Measurements from ENCODE around the gene DNA2. TPM values are rescaled to one million over a fixed set of nuclear protein-coding genes. Genes with fewer than 3 reads are reported as not detected.

The DNA2 gene
- polyA plus RNA-seq, 1 of the 3 experiments (the other 2 are of a cell fraction) = 2.5 TPM

DNA sequence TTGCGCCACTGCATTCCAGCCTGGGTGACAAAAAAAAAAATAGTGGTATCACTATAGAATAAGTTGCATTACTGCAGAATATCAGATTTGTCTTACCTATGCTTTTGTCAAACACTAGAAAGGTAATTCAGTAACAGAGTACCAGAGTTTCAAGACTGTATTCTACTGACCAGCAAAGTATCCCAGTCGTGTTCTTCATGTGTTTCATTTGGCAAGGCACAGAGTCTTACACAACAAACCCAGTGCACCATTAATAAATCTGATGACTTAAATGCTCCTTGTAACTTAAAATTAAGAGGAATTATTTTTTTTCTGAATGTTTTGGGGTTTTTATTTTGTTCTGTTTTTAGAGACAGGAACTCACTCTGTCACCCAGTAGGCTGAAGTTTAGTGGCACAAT is 104.7 kb downstream of the DNA2 start:
- Histone ChIP-seq H3K9me3 (peaks cover 5% of the 10 kb centered on the region; the same call in 1 of the 2 replicates), H3K4me2 (no peak overlapping the region), H3K36me3 (replicated peaks in 1 of 2; ENCODE audit: control insufficient read depth in 1 of 2, insufficient read depth in 2 of 2, low read length in 1 of 2) (peaks cover 21 to 71% of the 10 kb centered on the region in 2 experiments), H3F3A (replicated peaks; ENCODE audit: insufficient read depth) (peaks cover 18% of the 10 kb centered on the region), H3K27me3 (ENCODE audit: insufficient read depth) (no peaks in the 10 kb centered on the region), H3K4me1 (ENCODE audit: control insufficient read depth in 1 of 2, insufficient read depth in 2 of 2, low read depth in 1 of 2, low read length in 1 of 2) (no peaks in the 10 kb centered on the region), H3K9ac (no peak overlapping the region), H4K20me1 (ENCODE audit: insufficient read depth) (no peaks in the 10 kb centered on the region), H3K4me3 (ENCODE audit: low read depth in 2 of 2, low read length in 1 of 2) (no peak overlapping the region), H3K79me2 (ENCODE audit: insufficient read depth) (no peaks in the 10 kb centered on the region), H3K9me2 (no peaks in the 10 kb centered on the region), H2AFZ (ENCODE audit: low read depth) (no peak overlapping the region), H3K27ac (ENCODE audit: low read depth in 2 of 2, low read length in 1 of 2) (no peak overlapping the region)
- POLR2A ChIA-PET = no interaction called here
- TF ChIP-seq EP300 (IDR thresholded peaks at IDR 0.05; ENCODE audit: borderline replicate concordance in 1 of 2, low read depth in 1 of 2, low read length in 1 of 2) (no peak), TAF1 (IDR thresholded peaks at IDR 0.05; ENCODE audit: borderline replicate concordance, low read depth, low read length) (no peak), RCOR1 (IDR thresholded peaks at IDR 0.05; ENCODE audit: low read length) (no peak), SIN3A (IDR thresholded peaks at IDR 0.05; ENCODE audit: borderline replicate concordance, low read depth, low read length) (no peak), MXI1 (IDR thresholded peaks at IDR 0.05; ENCODE audit: low read depth, low read length) (no peak), PBX3 (IDR thresholded peaks at IDR 0.05) (no peak), IRF3 (IDR thresholded peaks at IDR 0.05; ENCODE audit: low read depth, low read length) (no peak), ZBTB33 (IDR thresholded peaks at IDR 0.05; ENCODE audit: borderline replicate concordance, low read depth) (no peak), RXRA (IDR thresholded peaks at IDR 0.05; ENCODE audit: borderline replicate concordance, low read depth) (no peak), TCF12 (IDR thresholded peaks at IDR 0.05) (no peak), FOXJ3 (CRISPR knock-in tag; IDR thresholded peaks at IDR 0.05) (no peak), ELF1 (IDR thresholded peaks at IDR 0.05) (no peak), USF2 (IDR thresholded peaks at IDR 0.05; ENCODE audit: borderline replicate concordance, low read depth, low read length) (no peak)
- no peak for DNase-seq
- CTCF ChIA-PET = no interaction called here
- WGBS (ENCODE audit: low lambda C conversion rate) = 92% methylated on average over 2 of the region's 2 CpGs
